GM12878 (cell line): ENCODE data around the gene GIMAP2. TPM values are rescaled to one million over a fixed set of nuclear protein-coding genes. Genes with fewer than 3 reads are reported as not detected.
A peak's percentile ranks its signal among the peaks of the same experiment; 100 is the strongest.

Experiments
- ATAC-seq: fragments of 200-7000 bp; cut with Tn5 transposase; 3 replicates; pipeline ENCODE4 v1.9.1; 2020; ENCODE audit warnings: mild to moderate bottlenecking, moderate library complexity
- BruUV-seq: library from RNA; stranded (reverse); fragments of 400-500 nt; replicated peaks from 2 replicates; lab custom pipeline; 2021; lab: Mats Ljungman, UMichigan
- CTCF ChIA-PET: fragments of 300-600 bp; sonication (Branson Sonifier 250); formaldehyde crosslinking; extraction: SDS; loops from one replicate; lab custom pipeline; 2021; ENCODE audit warnings: inconsistent platforms; lab: Yijun Ruan, JAX
- POLR2A ChIA-PET: fragments of 350-600 bp; formaldehyde crosslinking; extraction: SDS; loops from one replicate; lab custom pipeline; 2021; ENCODE audit warnings: inconsistent platforms; lab: Charles Lee
- RAD21 ChIA-PET: fragments of 300-600 bp; sonication (Branson Sonifier 250); formaldehyde crosslinking; loops from one replicate; lab custom pipeline; 2023; ENCODE audit warnings: antibody characterized with exemption; ENCODE audit not compliant: unreplicated experiment; lab: Charles Lee
- SMC1A ChIA-PET: fragments of 300-600 bp; sonication (Branson Sonifier 250); formaldehyde crosslinking; loops from one replicate; lab custom pipeline; 2023; ENCODE audit not compliant: unreplicated experiment, uncharacterized antibody; lab: Charles Lee
- DNase-seq: peaks from one replicate; pipeline ENCODE4 v3.0.0-alpha.2; 2011; ENCODE audit warnings: low read depth, low spot score
- FAIRE-seq: peaks from 3 replicates; lab custom pipeline; 2011; peaks lifted over from hg19 to GRCh38; lab: Jason Lieb, UNC
- H2AFZ ChIP-seq: 2 replicates; pipeline ENCODE4 v1.6.0; 2011; ENCODE audit warnings: low read depth, low read length, control low read depth; ENCODE audit not compliant: control insufficient read depth
- H3K27ac ChIP-seq: 2 replicates; pipeline ENCODE4 v1.5.1; 2011; ENCODE audit warnings: control low read depth; ENCODE audit not compliant: control insufficient read depth, insufficient read depth
- H3K27me3 ChIP-seq, 2 experiments: replicated peaks in 1 of 2; 2 replicates each; pipeline versions ENCODE4 v1.6.0 to v1.6.1; 2011; ENCODE audit warnings: low read length in 1 of 2; ENCODE audit not compliant: control insufficient read depth in 2 of 2, insufficient read depth in 2 of 2
- H3K36me3 ChIP-seq, 2 experiments: 2 replicates each; pipeline ENCODE4 v1.5.1; 2011; ENCODE audit warnings: low read length in 1 of 2; ENCODE audit not compliant: control insufficient read depth in 2 of 2, insufficient read depth in 2 of 2
- H3K4me1 ChIP-seq: 2 replicates; pipeline ENCODE4 v1.6.1; 2011; ENCODE audit warnings: mild to moderate bottlenecking, low read length, moderate library complexity, mixed read lengths; ENCODE audit not compliant: control insufficient read depth, insufficient read depth
- H3K4me2 ChIP-seq: 2 replicates; pipeline ENCODE4 v1.6.0; 2011; ENCODE audit warnings: control low read depth; ENCODE audit not compliant: control insufficient read depth, insufficient read depth
- H3K4me3 ChIP-seq: fragments of 200-600 bp; sonication (generic); 2 replicates; pipeline ENCODE4 v1.5.1; 2016
- H3K79me2 ChIP-seq: 2 replicates; pipeline ENCODE4 v1.6.0; 2011; ENCODE audit warnings: low read length; ENCODE audit not compliant: control insufficient read depth, insufficient read depth
- H3K9ac ChIP-seq: 2 replicates; pipeline ENCODE4 v1.8.0; 2011; ENCODE audit warnings: low read length, control low read depth, mixed read lengths; ENCODE audit not compliant: control insufficient read depth, insufficient read depth
- H3K9me3 ChIP-seq: replicated peaks from 3 replicates; pipeline ENCODE4 v1.5.1; 2011; ENCODE audit warnings: mild to moderate bottlenecking, low read length; ENCODE audit not compliant: control insufficient read depth, insufficient read depth
- H4K20me1 ChIP-seq: 2 replicates; pipeline ENCODE4 v1.6.0; 2011; ENCODE audit not compliant: control insufficient read depth, insufficient read depth
- POLR2A ChIP-seq: IDR thresholded peaks from 2 replicates; pipeline ENCODE4 v1.6.1; 2011; ENCODE audit warnings: low read depth, mild to moderate bottlenecking, low read length
- POLR2AphosphoS5 ChIP-seq: IDR thresholded peaks from 2 replicates; pipeline ENCODE4 v1.6.1; 2011; ENCODE audit warnings: mild to moderate bottlenecking, low read length, inconsistent platforms
- SPI1 ChIP-seq: IDR thresholded peaks from 2 replicates; pipeline ENCODE4 v1.6.1; 2011; ENCODE audit warnings: low read depth, mild to moderate bottlenecking, low read length, moderate library complexity, borderline replicate concordance; ENCODE audit not compliant: insufficient read depth
- SRF ChIP-seq, 2 experiments: IDR thresholded peaks; 2 replicates each; pipeline ENCODE4 v1.6.1; 2011; ENCODE audit warnings: low read depth in 2 of 2, low read length in 2 of 2, mild to moderate bottlenecking in 1 of 2, moderate library complexity in 1 of 2
- TAF1 ChIP-seq: IDR thresholded peaks from 2 replicates; pipeline ENCODE4 v1.6.1; 2011; ENCODE audit warnings: mild to moderate bottlenecking, low read depth, low read length, borderline replicate concordance
- WRNIP1 ChIP-seq: IDR thresholded peaks from 2 replicates; pipeline ENCODE4 v1.6.1; 2011; ENCODE audit warnings: low read depth, low read length, improper control_type of control experiment, borderline replicate concordance
- YY1 ChIP-seq: IDR thresholded peaks from 2 replicates; pipeline ENCODE4 v1.6.1; 2011; ENCODE audit warnings: low read depth, mild to moderate bottlenecking, low read length
- ZNF384 ChIP-seq: IDR thresholded peaks from 2 replicates; pipeline ENCODE4 v1.6.1; 2012; ENCODE audit warnings: low read depth, mild to moderate bottlenecking, low read length, improper control_type of control experiment, borderline replicate concordance
- WGBS: methylation state at CpG from one replicate; pipeline ENCODE4 v1.1.6; 2016; ENCODE audit warnings: low lambda C conversion rate; ENCODE audit not compliant: insufficient replicate concordance, insufficient coverage; ENCODE audit errors: missing lambda C conversion rate; 5-methylcytosine and 5-hydroxymethylcytosine counted together
- in situ Hi-C: fragments of 300-500 bp; cut with MboI; formaldehyde crosslinking; loops from 9 replicates; pipeline ENCODE4 v1.14.3; 2018; ENCODE audit warnings: mixed read lengths
- intact Hi-C: fragments of 100-400 bp; cut with micrococcal nuclease; formaldehyde crosslinking; loops from one replicate; pipeline ENCODE4 v1.14.2; 2022; ENCODE audit not compliant: unreplicated experiment
- polyA plus RNA-seq, 11 experiments: library from polyadenylated mRNA; depleted of rRNA in 4 of 11; unstranded in 6 of 11; stranded (reverse) in 5 of 11; fragments of >200 nt; fragmentation: Nextera tagmentation in 4 of 11; fragmentation: Illumina TruSeq in 1 of 11; extraction: Ambion mirVana in 4 of 11; extraction: Trizol in 1 of 11; gene quantifications; 1 replicate in 1 of 11; 2 replicates in 10 of 11; pipeline versions ENCODE4 v1.2.1 to v1.2.3, GENCODE V29; 2011 to 2016; ENCODE audit warnings: inconsistent platforms in 2 of 11, missing spikeins in 2 of 11, low read depth in 1 of 11
- total RNA-seq, 4 experiments: library from RNA; depleted of rRNA in 3 of 4; stranded (reverse); fragments of >200 nt in 3 of 4; fragmentation: Illumina TruSeq in 1 of 4; extraction: Trizol in 1 of 4; gene quantifications; 2 replicates each; pipeline versions ENCODE4 v1.2.1 to v1.2.3, GENCODE V29; 2013 to 2021
- TF ChIP-seq, protein P1 (sequence below): fragments of 450-650 bp; IDR thresholded peaks from 2 replicates; pipeline ENCODE4 v1.6.1; 2017; ENCODE audit warnings: low read depth, mild to moderate bottlenecking, moderate library complexity
- TF ChIP-seq, protein P2 (sequence below): IDR thresholded peaks from 2 replicates; pipeline ENCODE4 v1.6.1; 2011; ENCODE audit warnings: low read depth, low read length, improper control_type of control experiment, borderline replicate concordance
- TF ChIP-seq, protein P3 (sequence below): IDR thresholded peaks from 2 replicates; pipeline ENCODE4 v1.6.1; 2012; ENCODE audit warnings: low read depth, low read length, improper control_type of control experiment

Gene GIMAP2
- total and polyA plus RNA-seq, 10 of the 15 experiments (the other 5 are each of a cell fraction or from before 2014, with no cell fraction given) = 21.3 to 102 (median 31.8) TPM

DNA sequence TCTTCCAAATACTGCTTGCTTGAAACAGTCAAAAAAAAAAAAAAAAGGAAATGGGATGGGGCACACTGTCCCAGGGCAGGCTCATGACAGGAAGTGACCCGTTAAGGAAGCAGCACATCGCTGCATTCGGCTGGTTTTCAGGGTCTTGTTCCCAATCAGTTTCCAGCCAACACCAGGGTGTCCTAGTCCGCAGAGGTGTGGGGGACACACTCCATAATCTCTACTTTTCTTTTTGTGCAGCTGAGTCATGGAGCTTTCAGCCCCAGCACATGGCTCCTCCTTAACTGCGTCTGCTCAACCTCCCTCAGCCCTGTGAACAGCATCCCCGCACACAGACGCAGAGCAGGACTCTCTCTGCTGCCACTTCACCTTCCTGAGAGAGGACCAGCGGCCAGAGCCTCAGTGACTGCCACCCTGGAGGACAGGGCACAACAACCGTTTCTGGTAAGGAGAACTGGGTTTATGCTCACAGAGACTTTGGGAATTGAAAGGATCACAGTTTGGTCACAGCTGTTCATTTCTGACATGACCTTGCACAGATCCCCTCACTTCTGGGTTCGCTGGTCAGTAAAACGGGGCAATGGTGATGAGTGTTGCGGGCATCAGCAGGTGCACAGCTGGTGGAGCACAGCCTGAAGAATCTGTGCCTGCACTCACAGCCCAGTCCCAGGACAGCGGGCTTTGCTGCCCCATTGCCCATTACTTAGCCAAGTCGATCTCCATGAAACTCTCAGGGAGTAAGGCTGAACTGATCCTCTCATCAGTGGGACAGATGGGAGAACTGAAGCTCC, 52.0 kb downstream of the GIMAP2 start, which contains the start of gene GIMAP5:
Gene GIMAP5, plus strand, starts transcription at position 154 of the 791 bp plus-strand sequence. CDS start 3,467 bp downstream, outside the sequence.
- RAD21 ChIA-PET = interaction anchor here (1.3 kb wide), 1 partner anchor 45 kb away, joined by 4 read pairs; no protein-coding TSS in a partner anchor
- Histone ChIP-seq H3K79me2 (peaks cover 35% of the 10 kb centered on the region), H3K4me1 (peaks cover 32% of the 10 kb centered on the region), H3K4me3 (peak within 1 kb of the TSS; percentile 87), H4K20me1 (no peaks in the 10 kb centered on the region), H2AFZ (peak within 1 kb of the TSS; percentile 74), H3K27me3 (no peaks in the 10 kb centered on the region), H3K27ac (peak within 1 kb of the TSS; percentile 80), H3K4me2 (peak within 1 kb of the TSS; percentile 69)
- CTCF ChIA-PET = interaction anchor here (1.0 kb wide), 1 partner anchor 139 kb away, joined by 3 read pairs; no protein-coding TSS in a partner anchor
- 4% methylated on average over 14 of the region's 14 CpGs for WGBS
- intact Hi-C loops = loop anchor here (5.0 kb wide), 1 partner anchor 105 kb away; the partner anchor contains the start of gene GIMAP6
- in situ Hi-C loops = no loop called here
- no peak for DNase-seq
- TF ChIP-seq ZNF384 = peak; percentile 36; the same call in 1 of the 2 replicates
- TF ChIP-seq, protein P1, sequence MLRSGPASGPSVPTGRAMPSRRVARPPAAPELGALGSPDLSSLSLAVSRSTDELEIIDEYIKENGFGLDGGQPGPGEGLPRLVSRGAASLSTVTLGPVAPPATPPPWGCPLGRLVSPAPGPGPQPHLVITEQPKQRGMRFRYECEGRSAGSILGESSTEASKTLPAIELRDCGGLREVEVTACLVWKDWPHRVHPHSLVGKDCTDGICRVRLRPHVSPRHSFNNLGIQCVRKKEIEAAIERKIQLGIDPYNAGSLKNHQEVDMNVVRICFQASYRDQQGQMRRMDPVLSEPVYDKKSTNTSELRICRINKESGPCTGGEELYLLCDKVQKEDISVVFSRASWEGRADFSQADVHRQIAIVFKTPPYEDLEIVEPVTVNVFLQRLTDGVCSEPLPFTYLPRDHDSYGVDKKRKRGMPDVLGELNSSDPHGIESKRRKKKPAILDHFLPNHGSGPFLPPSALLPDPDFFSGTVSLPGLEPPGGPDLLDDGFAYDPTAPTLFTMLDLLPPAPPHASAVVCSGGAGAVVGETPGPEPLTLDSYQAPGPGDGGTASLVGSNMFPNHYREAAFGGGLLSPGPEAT = 0 out of 2 replicates have a peak, but pooled peaks have one; percentile 25
- TF ChIP-seq SRF (IDR thresholded peaks at IDR 0.05; ENCODE audit: low read depth in 2 of 2, low read length in 2 of 2) = peak; percentile 90 to 91
- TF ChIP-seq YY1 = no peak
- TF ChIP-seq SPI1 = peak; percentile 69
- TF ChIP-seq TAF1 = 0 out of 2 replicates have a peak, but pooled peaks have one; percentile 29
- TF ChIP-seq POLR2A = peak; percentile 76
- TF ChIP-seq, protein P2, sequence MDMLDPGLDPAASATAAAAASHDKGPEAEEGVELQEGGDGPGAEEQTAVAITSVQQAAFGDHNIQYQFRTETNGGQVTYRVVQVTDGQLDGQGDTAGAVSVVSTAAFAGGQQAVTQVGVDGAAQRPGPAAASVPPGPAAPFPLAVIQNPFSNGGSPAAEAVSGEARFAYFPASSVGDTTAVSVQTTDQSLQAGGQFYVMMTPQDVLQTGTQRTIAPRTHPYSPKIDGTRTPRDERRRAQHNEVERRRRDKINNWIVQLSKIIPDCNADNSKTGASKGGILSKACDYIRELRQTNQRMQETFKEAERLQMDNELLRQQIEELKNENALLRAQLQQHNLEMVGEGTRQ = no peak
- 0 out of 2 replicates have a peak, but pooled peaks have one; percentile 41 for TF ChIP-seq POLR2AphosphoS5
- peak; percentile 98; the same call in 1 of the 2 replicates for TF ChIP-seq WRNIP1
- TF ChIP-seq, protein P3, sequence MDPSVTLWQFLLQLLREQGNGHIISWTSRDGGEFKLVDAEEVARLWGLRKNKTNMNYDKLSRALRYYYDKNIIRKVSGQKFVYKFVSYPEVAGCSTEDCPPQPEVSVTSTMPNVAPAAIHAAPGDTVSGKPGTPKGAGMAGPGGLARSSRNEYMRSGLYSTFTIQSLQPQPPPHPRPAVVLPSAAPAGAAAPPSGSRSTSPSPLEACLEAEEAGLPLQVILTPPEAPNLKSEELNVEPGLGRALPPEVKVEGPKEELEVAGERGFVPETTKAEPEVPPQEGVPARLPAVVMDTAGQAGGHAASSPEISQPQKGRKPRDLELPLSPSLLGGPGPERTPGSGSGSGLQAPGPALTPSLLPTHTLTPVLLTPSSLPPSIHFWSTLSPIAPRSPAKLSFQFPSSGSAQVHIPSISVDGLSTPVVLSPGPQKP = peak; percentile 69; the same call in 1 of the 2 replicates
- TF ChIP-seq, all 136 proteins: peak for 9
- BruUV-seq = TSS peak; percentile 65
- POLR2A ChIA-PET = no interaction called here
- SMC1A ChIA-PET = interaction anchor here (1.3 to 1.4 kb wide), 2 partner anchors 71 to 288 kb away, joined by 3 to 5 read pairs; no protein-coding TSS in a partner anchor
- ATAC-seq (peak; percentile 79), FAIRE-seq (no peak)
- Histone ChIP-seq H3K36me3 (peaks cover 0 to 2% of the 10 kb centered on the region in 2 experiments; a peak in 1 of 4 replicates), H3K9me3 (no peaks in the 10 kb centered on the region; the same call in 1 of the 3 replicates), H3K9ac (peak within 1 kb of the TSS; percentile 79)
